ENCODE measurements around the gene ITGB3BP. TPM values are rescaled to one million over a fixed set of nuclear protein-coding genes. Genes with fewer than 3 reads are reported as not detected.

Gene ITGB3BP
- total RNA-seq, 4 donors from 2014 or later, result 15.0 to 19.6 (median 19.5) TPM

GRCh38 chr1:63466759-63467158 lies 56.3 kb downstream of the ITGB3BP start:
- no peak for DNase-seq
- H3K27me3 ChIP-seq, result no peaks in the 10 kb centered on the region
- WGBS, 2 donors, result 95 to 96% methylated on average over 3 of the region's 3 CpGs
- H3K4me1 ChIP-seq, result no peaks in the 10 kb centered on the region
- H3K27ac ChIP-seq, result no peak overlapping the region
- no peak overlapping the region for H3K4me3 ChIP-seq (replicated peaks in 1 of 3)
- H3K36me3 ChIP-seq, result no peaks in the 10 kb centered on the region
- intact Hi-C loops (cut with DNase I), result no loop called here
- TF ChIP-seq POLR2A (IDR thresholded peaks at IDR 0.05), result no peak
- H3K9me3 ChIP-seq, result no peaks in the 10 kb centered on the region

GRCh38 chr1:63466181-63466580 lies 56.8 kb downstream of the ITGB3BP start:
- Histone ChIP-seq H3K9me3 (no peaks in the 10 kb centered on the region), H3K4me3 (replicated peaks in 1 of 3) (no peak overlapping the region), H3K27ac (no peak overlapping the region), H3K36me3 (no peaks in the 10 kb centered on the region), H3K4me1 (no peaks in the 10 kb centered on the region), H3K27me3 (no peaks in the 10 kb centered on the region)
- TF ChIP-seq CTCF (IDR thresholded peaks at IDR 0.05) (no peak), POLR2A (IDR thresholded peaks at IDR 0.05) (no peak)
- WGBS, 2 donors, result 90 to 92% methylated on average over 7 of the region's 7 CpGs
- DNase-seq, result no peak
- intact Hi-C loops (cut with DNase I), result no loop called here

GRCh38 chr1:63463248-63463647 lies 59.8 kb downstream of the ITGB3BP start:
- Histone ChIP-seq H3K36me3 (no peaks in the 10 kb centered on the region), H3K27me3 (no peaks in the 10 kb centered on the region), H3K4me3 (replicated peaks in 1 of 3) (no peak overlapping the region), H3K9me3 (no peaks in the 10 kb centered on the region), H3K4me1 (no peaks in the 10 kb centered on the region), H3K27ac (no peak overlapping the region)
- intact Hi-C loops (cut with DNase I), result no loop called here
- no peak for TF ChIP-seq CTCF (IDR thresholded peaks at IDR 0.05)
- no peak for TF ChIP-seq POLR2A (IDR thresholded peaks at IDR 0.05)
- no peak for DNase-seq
- 81 to 82% methylated on average over 3 of the region's 3 CpGs for WGBS, 2 donors

GRCh38 chr1:63461661-63462230 lies 61.3 kb downstream of the ITGB3BP start:
- no peaks in the 10 kb centered on the region for H3K9me3 ChIP-seq
- TF ChIP-seq POLR2A (IDR thresholded peaks at IDR 0.05) (no peak), CTCF (IDR thresholded peaks at IDR 0.05) (no peak)
- no peaks in the 10 kb centered on the region for H3K4me1 ChIP-seq
- H3K27ac ChIP-seq, result no peak overlapping the region
- intact Hi-C loops (cut with DNase I), result no loop called here
- H3K27me3 ChIP-seq, result no peaks in the 10 kb centered on the region
- 95 to 100% methylated on average over 1 of the region's 1 CpG for WGBS, 2 donors
- H3K36me3 ChIP-seq, result no peaks in the 10 kb centered on the region
- DNase-seq, result no peak
- no peak overlapping the region for H3K4me3 ChIP-seq (replicated peaks in 1 of 3)

GRCh38 chr1:63458750-63459149 lies 64.3 kb downstream of the ITGB3BP start:
- no peaks in the 10 kb centered on the region for H3K36me3 ChIP-seq
- H3K27me3 ChIP-seq, result no peaks in the 10 kb centered on the region
- no peaks in the 10 kb centered on the region for H3K4me1 ChIP-seq
- intact Hi-C loops (cut with DNase I), result no loop called here
- H3K9me3 ChIP-seq, result no peaks in the 10 kb centered on the region
- no peak for DNase-seq
- H3K4me3 ChIP-seq (replicated peaks in 1 of 3), result no peak overlapping the region
- TF ChIP-seq CTCF (IDR thresholded peaks at IDR 0.05) (no peak), POLR2A (IDR thresholded peaks at IDR 0.05) (no peak)
- no peak overlapping the region for H3K27ac ChIP-seq

- H3K27ac ChIP-seq, result no peak overlapping the region
- intact Hi-C loops (cut with DNase I), result no loop called here
- TF ChIP-seq CTCF (IDR thresholded peaks at IDR 0.05) (no peak), POLR2A (IDR thresholded peaks at IDR 0.05) (no peak)
- no peak for DNase-seq
- H3K4me1 ChIP-seq, result no peaks in the 10 kb centered on the region
- H3K4me3 ChIP-seq (replicated peaks in 1 of 3), result no peak overlapping the region
- H3K9me3 ChIP-seq, result no peaks in the 10 kb centered on the region
- H3K36me3 ChIP-seq, result no peaks in the 10 kb centered on the region
- no peaks in the 10 kb centered on the region for H3K27me3 ChIP-seq
Measured at GRCh38 chr1:63454269-63454668, 68.8 kb downstream of the ITGB3BP start.
